ENCODE data around the gene GOLGA6A. TPM values are rescaled to one million over a fixed set of nuclear protein-coding genes. Genes with fewer than 3 reads are reported as not detected.

The GOLGA6A gene
- total and polyA plus RNA-seq, 7 donors, result 0.08 to 1.1 (median 0.16) TPM; not detected in 4

DNA sequence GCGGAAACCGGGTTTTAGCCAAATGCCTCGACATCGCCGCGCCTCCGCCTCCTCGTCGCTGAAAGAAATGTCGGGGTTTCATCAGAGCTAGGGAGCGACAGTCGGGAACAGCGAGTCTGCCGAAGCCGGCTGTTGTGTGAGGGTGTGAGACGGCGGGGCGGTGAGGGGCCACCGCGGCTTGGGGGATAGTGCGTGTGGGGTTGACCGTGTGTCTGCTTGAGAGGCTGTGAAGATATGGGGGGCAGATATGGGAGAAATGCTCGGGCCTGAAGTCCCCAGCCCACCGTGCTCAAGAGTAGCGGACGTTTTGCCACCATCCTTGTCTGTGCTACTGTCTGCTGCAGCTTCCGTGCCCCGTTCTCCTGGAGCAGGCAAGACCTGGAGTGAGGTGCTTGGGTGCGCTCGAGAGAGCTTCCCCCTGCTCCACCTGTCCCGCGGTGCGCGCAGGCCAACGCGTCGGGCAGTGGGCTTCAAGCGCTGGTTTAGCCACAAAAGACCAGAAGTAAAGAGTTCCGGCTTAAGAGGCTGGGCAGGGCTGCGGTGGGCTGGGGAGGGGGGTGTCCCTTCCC is 47.3 kb upstream of the GOLGA6A start:
- Histone ChIP-seq H3K27me3 (ENCODE audit: insufficient read depth in 3 of 3, low read length in 2 of 3) (peaks cover 0 to 85% (median 49%) of the 10 kb centered on the region in 3 donors), H3K4me1 (peaks cover 4% of the 10 kb centered on the region)
- intact Hi-C loops (cut with DNase I), result loop anchor here in 1 of 2 donors (5.0 kb wide), 1 partner anchor 193 kb away; no protein-coding TSS in a partner anchor

DNA sequence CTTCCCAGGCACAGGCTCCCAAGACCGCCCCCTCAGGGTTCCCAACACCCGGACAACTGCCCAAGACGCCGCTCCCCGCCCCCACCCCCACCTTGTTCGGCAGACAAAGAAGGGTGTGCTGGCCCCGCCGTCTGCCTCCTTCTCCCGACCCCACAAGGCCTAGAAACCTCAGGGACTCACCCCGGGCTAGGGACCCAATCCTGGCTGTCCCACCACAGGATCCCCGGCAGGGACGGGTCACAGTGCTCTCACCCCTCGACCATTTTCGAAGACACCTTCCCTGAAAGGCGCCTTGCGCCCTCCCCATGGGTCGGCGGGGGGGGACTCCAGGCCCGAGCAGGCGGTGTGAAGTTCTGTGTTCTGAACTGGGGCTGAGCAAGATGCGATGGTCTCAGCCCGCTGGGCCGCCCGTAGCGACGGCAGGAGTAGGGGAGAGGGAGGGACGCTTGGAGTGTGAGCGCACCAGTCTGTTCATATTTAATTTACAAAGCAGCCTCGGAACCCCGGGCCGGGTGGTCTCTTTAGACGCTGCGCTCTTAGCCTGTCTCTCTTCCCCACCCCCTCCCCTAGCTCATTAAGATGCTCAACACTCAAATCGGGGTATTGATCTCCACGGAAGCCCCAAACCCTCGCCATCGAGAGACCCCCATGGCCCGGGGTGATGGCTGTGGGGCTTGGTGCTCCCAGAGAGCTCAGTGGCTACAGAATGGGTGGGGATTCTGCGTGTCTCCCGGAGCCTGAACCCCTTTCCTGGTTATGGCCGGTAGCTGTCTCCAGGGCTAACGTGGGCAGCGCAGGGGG is 46.6 kb upstream of the GOLGA6A start:
- Histone ChIP-seq H3K36me3 (ENCODE audit: insufficient read depth in 1 of 2, low read depth in 1 of 2) (no peaks in the 10 kb centered on the region), H3K27me3 (ENCODE audit: insufficient read depth in 3 of 3, low read length in 2 of 3) (peaks cover 0 to 85% (median 50%) of the 10 kb centered on the region in 3 donors), H3K9me3 (no peaks in the 10 kb centered on the region), H3K4me1 (peaks cover 4% of the 10 kb centered on the region), H3K4me3 (peak overlapping the region; percentile 56), H3K27ac (peak overlapping the region; percentile 16)
- 5 to 16% (median 8%) methylated on average over 41 to 43 of the region's 43 CpGs for WGBS, 3 donors
- intact Hi-C loops (cut with DNase I), result loop anchor here in 1 of 2 donors (5.0 kb wide), 1 partner anchor 193 kb away; no protein-coding TSS in a partner anchor
- ATAC-seq, result peak in 1 of 4 donors; percentile 9
- peak in 1 of 2 donors; percentile 19 for DNase-seq
- TF ChIP-seq, protein P1, sequence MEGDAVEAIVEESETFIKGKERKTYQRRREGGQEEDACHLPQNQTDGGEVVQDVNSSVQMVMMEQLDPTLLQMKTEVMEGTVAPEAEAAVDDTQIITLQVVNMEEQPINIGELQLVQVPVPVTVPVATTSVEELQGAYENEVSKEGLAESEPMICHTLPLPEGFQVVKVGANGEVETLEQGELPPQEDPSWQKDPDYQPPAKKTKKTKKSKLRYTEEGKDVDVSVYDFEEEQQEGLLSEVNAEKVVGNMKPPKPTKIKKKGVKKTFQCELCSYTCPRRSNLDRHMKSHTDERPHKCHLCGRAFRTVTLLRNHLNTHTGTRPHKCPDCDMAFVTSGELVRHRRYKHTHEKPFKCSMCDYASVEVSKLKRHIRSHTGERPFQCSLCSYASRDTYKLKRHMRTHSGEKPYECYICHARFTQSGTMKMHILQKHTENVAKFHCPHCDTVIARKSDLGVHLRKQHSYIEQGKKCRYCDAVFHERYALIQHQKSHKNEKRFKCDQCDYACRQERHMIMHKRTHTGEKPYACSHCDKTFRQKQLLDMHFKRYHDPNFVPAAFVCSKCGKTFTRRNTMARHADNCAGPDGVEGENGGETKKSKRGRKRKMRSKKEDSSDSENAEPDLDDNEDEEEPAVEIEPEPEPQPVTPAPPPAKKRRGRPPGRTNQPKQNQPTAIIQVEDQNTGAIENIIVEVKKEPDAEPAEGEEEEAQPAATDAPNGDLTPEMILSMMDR (IDR thresholded peaks at IDR 0.05), result no peak

More for the DNA sequence above, 47.3 kb upstream of the GOLGA6A start:
- Histone ChIP-seq H3K4me3 (peak overlapping the region; percentile 56), H3K9me3 (no peaks in the 10 kb centered on the region), H3K27ac (peak overlapping the region; percentile 16), H3K36me3 (ENCODE audit: insufficient read depth in 1 of 2, low read depth in 1 of 2) (no peaks in the 10 kb centered on the region)
- WGBS, 3 donors, result 3 to 5% (median 4%) methylated on average over 39 to 40 of the region's 40 CpGs
- TF ChIP-seq, protein P1 (IDR thresholded peaks at IDR 0.05), result no peak
- no peak for ATAC-seq
- peak in 1 of 2 donors; percentile 54 for DNase-seq

DNA sequence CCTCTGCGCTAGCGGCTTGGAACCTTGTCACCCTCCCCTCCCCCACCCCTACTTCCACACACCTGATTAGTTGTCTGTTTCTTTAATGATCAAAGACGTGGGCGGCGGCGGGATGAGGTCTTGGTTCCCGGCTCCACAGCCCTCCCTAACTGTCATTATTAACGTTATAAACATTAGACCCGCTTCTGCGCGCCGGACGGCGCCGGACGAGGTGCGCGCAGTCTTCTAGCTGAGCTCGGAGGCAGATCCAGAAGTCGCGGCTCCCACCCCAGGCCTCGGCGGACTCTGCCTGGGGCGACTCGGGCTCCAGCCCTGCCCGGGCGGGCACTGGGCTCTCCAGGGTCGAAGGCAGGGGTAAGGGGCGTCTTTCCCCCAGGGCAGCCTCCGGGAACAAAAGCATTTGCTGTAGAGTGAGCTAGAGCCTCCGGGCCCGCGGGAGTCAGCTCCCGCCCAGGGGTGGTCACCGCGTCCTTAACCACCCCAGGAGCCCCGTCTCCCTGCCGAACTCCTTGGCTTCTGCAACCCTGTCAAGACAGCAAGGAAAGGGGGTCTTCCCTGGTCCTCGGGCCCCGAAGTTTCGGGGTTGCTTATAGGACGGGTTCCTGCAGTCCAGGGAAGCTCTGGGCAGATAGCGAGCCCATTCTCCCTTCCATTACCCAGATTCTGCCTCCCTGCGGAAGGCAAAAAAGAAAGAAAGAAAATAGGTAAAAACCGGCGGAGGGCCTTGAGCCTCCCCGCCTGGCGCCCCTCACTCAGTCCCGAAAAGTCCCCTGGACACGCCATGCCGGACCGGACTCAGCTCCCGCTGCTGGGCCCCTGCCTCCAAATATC is 45.8 kb upstream of the GOLGA6A start:
- Histone ChIP-seq H3K36me3 (ENCODE audit: insufficient read depth in 1 of 2, low read depth in 1 of 2) (no peaks in the 10 kb centered on the region), H3K27ac (peak overlapping the region; percentile 10), H3K9me3 (no peaks in the 10 kb centered on the region), H3K4me1 (peaks cover 4% of the 10 kb centered on the region), H3K4me3 (peak overlapping the region; percentile 56), H3K27me3 (ENCODE audit: insufficient read depth in 3 of 3, low read length in 2 of 3) (peaks cover 0 to 80% (median 44%) of the 10 kb centered on the region in 3 donors)
- DNase-seq (peak; percentile 26 to 59), ATAC-seq (peak; percentile 23 to 43 (median 30))
- TF ChIP-seq, protein P1 (IDR thresholded peaks at IDR 0.05), result no peak
- intact Hi-C loops (cut with DNase I), result loop anchor here (1.0 to 5.0 kb wide), 3 partner anchors 179 to 194 kb away; no protein-coding TSS in a partner anchor
- WGBS, 3 donors, result 7 to 10% (median 8%) methylated on average over 52 to 53 of the region's 53 CpGs

DNA sequence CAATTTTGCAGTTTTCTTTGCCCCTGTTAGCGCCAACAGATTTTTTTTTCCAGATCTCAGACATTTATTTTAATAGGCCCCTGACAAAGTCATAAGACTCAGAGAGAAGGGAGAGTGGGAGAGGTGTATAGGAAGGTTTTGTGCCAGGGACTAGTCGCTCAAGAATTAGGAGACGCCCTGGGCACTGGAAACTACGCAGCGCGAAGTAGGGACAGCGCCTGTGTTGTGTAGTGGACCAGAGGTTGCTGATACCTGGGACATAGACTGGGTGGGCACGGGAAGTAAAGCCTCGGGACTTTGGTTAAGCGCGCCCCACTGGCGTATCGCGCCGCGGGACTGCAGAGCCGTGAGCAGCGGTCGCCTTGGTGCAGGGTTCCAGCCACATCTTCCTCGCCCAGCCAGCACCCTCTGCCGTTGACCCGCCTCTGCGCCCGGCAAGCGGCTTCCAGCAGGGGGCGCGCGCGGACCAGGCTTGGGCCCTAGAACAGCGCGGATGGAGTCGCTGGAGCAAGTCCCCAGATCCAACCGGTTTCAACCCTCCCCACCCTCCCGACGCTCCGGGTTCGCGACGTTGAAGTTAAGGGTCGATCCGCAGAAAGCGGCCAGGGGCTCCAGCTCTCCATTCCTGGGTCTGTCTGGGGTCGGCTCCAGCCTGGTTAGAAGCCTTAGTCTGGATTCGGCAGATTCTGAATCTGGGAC is 45.1 kb upstream of the GOLGA6A start:
- TF ChIP-seq, protein P1 (IDR thresholded peaks at IDR 0.05), result peak; percentile 99
- DNase-seq, result peak; percentile 91 to 92
- Histone ChIP-seq H3K36me3 (ENCODE audit: insufficient read depth in 1 of 2, low read depth in 1 of 2) (no peaks in the 10 kb centered on the region), H3K4me1 (peaks cover 4% of the 10 kb centered on the region), H3K9me3 (no peaks in the 10 kb centered on the region), H3K27ac (no peak overlapping the region), H3K27me3 (ENCODE audit: insufficient read depth in 3 of 3, low read length in 2 of 3) (peaks cover 0 to 72% (median 37%) of the 10 kb centered on the region in 3 donors), H3K4me3 (peak overlapping the region; percentile 56)
- WGBS, 3 donors, result 8 to 9% (median 9%) methylated on average over 44 of the region's 44 CpGs
- intact Hi-C loops (cut with DNase I), result loop anchor here (1.0 to 5.0 kb wide), 3 partner anchors 180 to 195 kb away; no protein-coding TSS in a partner anchor
- ATAC-seq, result peak; percentile 93 to 96 (median 96)

Data from psoas muscle (tissue), 8 donors.